Ascending aorta (tissue), 2 donors: ENCODE data around the gene DNAH8. TPM values are rescaled to one million over a fixed set of nuclear protein-coding genes. Genes with fewer than 3 reads are reported as not detected.

Source experiments
- DNase-seq, 2 donors: peaks; one replicate each; pipeline ENCODE4 v3.0.0-alpha.2; 2019; ENCODE audit warnings: low spot score in 2 of 2
- H3K27ac ChIP-seq, 2 donors: fragments of 200-600 bp; sonication (generic); one replicate each; pipeline ENCODE4 v1.5.1; 2016 to 2017; ENCODE audit warnings: mild to moderate bottlenecking in 1 of 2
- H3K27me3 ChIP-seq: fragments of 200-600 bp; sonication (generic); one replicate; pipeline ENCODE4 v1.5.1; 2017
- H3K36me3 ChIP-seq, 2 donors: fragments of 200-600 bp; sonication (generic); one replicate each; pipeline ENCODE4 v1.5.1; 2016
- H3K4me1 ChIP-seq, 2 donors: fragments of 200-600 bp; sonication (generic); one replicate each; pipeline ENCODE4 v1.5.1; 2016 to 2017; ENCODE audit warnings: mild to moderate bottlenecking in 1 of 2
- H3K4me3 ChIP-seq, 2 donors: fragments of 200-600 bp; sonication (generic); one replicate each; pipeline ENCODE4 v1.5.1; 2016 to 2017; ENCODE audit warnings: mild to moderate bottlenecking in 1 of 2
- H3K9me3 ChIP-seq, 2 donors: fragments of 200-600 bp; sonication (generic); one replicate each; pipeline ENCODE4 v1.5.1; 2016
- intact Hi-C: fragments of 100-400 bp; cut with DNase I; formaldehyde crosslinking; loops from one replicate; pipeline ENCODE4 v1.15.1; 2023
- total RNA-seq: library from RNA; depleted of rRNA; stranded (reverse); fragments of >200 nt; gene quantifications from one replicate; pipeline ENCODE4 v1.1.0, GENCODE V29; 2016
- TF ChIP-seq, protein P1 (sequence below), 3 experiments: fragments of 200-600 bp in 2 of 3; fragments of 450-650 bp in 1 of 3; sonication (generic) in 2 of 3; IDR thresholded peaks; one replicate each; pipeline ENCODE4 v1.5.1; 2016 to 2019; ENCODE audit warnings: antibody characterized with exemption in 3 of 3, mild to moderate bottlenecking in 1 of 3, moderate library complexity in 1 of 3

DNAH8 gene
- total RNA-seq, 1 donor from 2014 or later: not detected

- Histone ChIP-seq H3K4me3 (no peak overlapping the region), H3K4me1 (no peaks in the 10 kb centered on the region), H3K36me3 (no peaks in the 10 kb centered on the region), H3K27me3 (no peaks in the 10 kb centered on the region), H3K9me3 (no peaks in the 10 kb centered on the region), H3K27ac (no peak overlapping the region)
- intact Hi-C loops: no loop called here
- DNase-seq: no peak
- TF ChIP-seq, protein P1, sequence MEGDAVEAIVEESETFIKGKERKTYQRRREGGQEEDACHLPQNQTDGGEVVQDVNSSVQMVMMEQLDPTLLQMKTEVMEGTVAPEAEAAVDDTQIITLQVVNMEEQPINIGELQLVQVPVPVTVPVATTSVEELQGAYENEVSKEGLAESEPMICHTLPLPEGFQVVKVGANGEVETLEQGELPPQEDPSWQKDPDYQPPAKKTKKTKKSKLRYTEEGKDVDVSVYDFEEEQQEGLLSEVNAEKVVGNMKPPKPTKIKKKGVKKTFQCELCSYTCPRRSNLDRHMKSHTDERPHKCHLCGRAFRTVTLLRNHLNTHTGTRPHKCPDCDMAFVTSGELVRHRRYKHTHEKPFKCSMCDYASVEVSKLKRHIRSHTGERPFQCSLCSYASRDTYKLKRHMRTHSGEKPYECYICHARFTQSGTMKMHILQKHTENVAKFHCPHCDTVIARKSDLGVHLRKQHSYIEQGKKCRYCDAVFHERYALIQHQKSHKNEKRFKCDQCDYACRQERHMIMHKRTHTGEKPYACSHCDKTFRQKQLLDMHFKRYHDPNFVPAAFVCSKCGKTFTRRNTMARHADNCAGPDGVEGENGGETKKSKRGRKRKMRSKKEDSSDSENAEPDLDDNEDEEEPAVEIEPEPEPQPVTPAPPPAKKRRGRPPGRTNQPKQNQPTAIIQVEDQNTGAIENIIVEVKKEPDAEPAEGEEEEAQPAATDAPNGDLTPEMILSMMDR (IDR thresholded peaks at IDR 0.05): no peak
Observed at GRCh38 chr6:38897507-38897906, 182.4 kb downstream of the DNAH8 start.

GRCh38 chr6:38901802-38902522 lies 186.9 kb downstream of the DNAH8 start:
- no peaks in the 10 kb centered on the region for H3K27me3 ChIP-seq
- no peaks in the 10 kb centered on the region for H3K9me3 ChIP-seq
- no peaks in the 10 kb centered on the region for H3K36me3 ChIP-seq
- H3K27ac ChIP-seq: no peak overlapping the region
- no peaks in the 10 kb centered on the region for H3K4me1 ChIP-seq
- DNase-seq: no peak
- no peak overlapping the region for H3K4me3 ChIP-seq
- TF ChIP-seq, protein P1 (IDR thresholded peaks at IDR 0.05): no peak
- intact Hi-C loops: no loop called here

- TF ChIP-seq, protein P1 (IDR thresholded peaks at IDR 0.05): no peak
- H3K4me3 ChIP-seq: no peak overlapping the region
- no peak overlapping the region for H3K27ac ChIP-seq
- H3K27me3 ChIP-seq: no peaks in the 10 kb centered on the region
- intact Hi-C loops: no loop called here
- H3K36me3 ChIP-seq: no peaks in the 10 kb centered on the region
- H3K9me3 ChIP-seq: no peaks in the 10 kb centered on the region
- H3K4me1 ChIP-seq: no peaks in the 10 kb centered on the region
- DNase-seq: no peak
Observed at GRCh38 chr6:38906582-38906981, 191.5 kb downstream of the DNAH8 start.

DNA sequence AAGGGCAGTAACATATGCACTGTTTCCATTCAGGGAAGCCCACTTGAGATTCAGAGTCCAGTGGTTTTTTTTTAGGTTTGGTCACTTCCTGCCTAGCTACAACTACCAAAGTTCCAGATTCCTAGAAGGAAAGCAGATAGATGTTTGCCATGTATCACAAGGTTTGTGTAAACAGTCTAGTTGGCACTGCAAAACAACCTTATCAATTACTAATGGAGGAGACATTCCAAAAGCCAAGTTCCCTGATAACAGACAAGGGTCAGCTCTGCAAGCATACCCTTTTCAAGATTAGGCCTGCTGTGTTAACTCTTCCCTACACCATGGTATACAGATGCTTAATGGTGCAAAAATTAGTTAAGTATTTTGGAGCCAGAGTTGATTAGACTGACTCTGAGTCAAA lies 192.2 kb downstream of the DNAH8 start:
- no peaks in the 10 kb centered on the region for H3K36me3 ChIP-seq
- H3K27me3 ChIP-seq: no peaks in the 10 kb centered on the region
- no peak overlapping the region for H3K4me3 ChIP-seq
- intact Hi-C loops: no loop called here
- TF ChIP-seq, protein P1 (IDR thresholded peaks at IDR 0.05): no peak
- no peak for DNase-seq
- no peak overlapping the region for H3K27ac ChIP-seq
- no peaks in the 10 kb centered on the region for H3K9me3 ChIP-seq
- no peaks in the 10 kb centered on the region for H3K4me1 ChIP-seq

DNA sequence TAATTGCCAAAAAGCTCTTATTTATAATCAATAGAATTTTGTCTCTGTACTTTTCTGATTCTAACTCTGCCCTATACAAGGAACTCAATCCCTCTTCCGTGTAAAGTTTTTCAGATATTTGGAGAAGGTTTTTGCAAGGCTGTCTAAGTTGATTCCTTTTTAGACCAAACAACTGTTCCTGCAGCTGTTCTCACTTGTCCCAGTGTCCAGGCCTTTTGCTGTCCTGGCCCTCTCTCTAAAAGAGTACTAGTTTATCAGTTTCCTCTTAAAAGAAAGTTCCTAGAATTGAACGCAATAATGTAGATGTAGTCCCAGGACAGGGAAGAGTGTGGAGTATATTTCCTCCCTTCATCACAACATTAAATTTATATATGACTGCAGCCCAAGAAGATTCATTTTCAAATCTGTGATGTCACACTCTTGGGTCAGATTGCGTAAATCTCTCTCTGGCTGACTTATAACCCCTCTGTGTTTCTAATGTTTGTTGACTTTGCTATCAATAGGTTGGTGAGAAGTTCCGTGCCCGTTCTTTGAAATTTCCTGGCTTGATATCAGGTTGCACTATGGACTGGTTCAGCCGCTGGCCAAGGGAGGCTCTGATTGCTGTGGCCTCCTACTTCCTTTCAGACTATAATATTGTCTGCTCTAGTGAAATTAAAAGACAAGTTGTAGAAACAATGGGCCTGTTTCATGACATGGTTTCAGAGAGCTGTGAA lies 194.1 kb downstream of the DNAH8 start:
- Histone ChIP-seq H3K4me3 (no peak overlapping the region), H3K36me3 (no peaks in the 10 kb centered on the region), H3K4me1 (no peaks in the 10 kb centered on the region), H3K9me3 (no peaks in the 10 kb centered on the region), H3K27ac (no peak overlapping the region), H3K27me3 (no peaks in the 10 kb centered on the region)
- intact Hi-C loops: no loop called here
- TF ChIP-seq, protein P1 (IDR thresholded peaks at IDR 0.05): no peak
- DNase-seq: no peak
